ENCODE data around the gene CAND2. TPM values are rescaled to one million over a fixed set of nuclear protein-coding genes. Genes with fewer than 3 reads are reported as not detected.

Gene CAND2
- total RNA-seq, 3 donors from 2014 or later: 1.8 to 5.6 (median 4.7) TPM

GRCh38 chr3:12808587-12808986 lies 12.1 kb downstream of the CAND2 start:
- Histone ChIP-seq H3K36me3 (no peaks in the 10 kb centered on the region), H3K27me3 (no peaks in the 10 kb centered on the region), H3K9me3 (no peaks in the 10 kb centered on the region), H3K27ac (no peak overlapping the region), H3K4me1 (no peaks in the 10 kb centered on the region), H3K4me3 (no peak overlapping the region)
- TF ChIP-seq POLR2A (IDR thresholded peaks at IDR 0.05) (no peak), POLR2AphosphoS5 (IDR thresholded peaks at IDR 0.05) (no peak)
- TF ChIP-seq, protein P1, sequence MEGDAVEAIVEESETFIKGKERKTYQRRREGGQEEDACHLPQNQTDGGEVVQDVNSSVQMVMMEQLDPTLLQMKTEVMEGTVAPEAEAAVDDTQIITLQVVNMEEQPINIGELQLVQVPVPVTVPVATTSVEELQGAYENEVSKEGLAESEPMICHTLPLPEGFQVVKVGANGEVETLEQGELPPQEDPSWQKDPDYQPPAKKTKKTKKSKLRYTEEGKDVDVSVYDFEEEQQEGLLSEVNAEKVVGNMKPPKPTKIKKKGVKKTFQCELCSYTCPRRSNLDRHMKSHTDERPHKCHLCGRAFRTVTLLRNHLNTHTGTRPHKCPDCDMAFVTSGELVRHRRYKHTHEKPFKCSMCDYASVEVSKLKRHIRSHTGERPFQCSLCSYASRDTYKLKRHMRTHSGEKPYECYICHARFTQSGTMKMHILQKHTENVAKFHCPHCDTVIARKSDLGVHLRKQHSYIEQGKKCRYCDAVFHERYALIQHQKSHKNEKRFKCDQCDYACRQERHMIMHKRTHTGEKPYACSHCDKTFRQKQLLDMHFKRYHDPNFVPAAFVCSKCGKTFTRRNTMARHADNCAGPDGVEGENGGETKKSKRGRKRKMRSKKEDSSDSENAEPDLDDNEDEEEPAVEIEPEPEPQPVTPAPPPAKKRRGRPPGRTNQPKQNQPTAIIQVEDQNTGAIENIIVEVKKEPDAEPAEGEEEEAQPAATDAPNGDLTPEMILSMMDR (IDR thresholded peaks at IDR 0.05): no peak
- no peak for DNase-seq (ENCODE audit: low spot score in 2 of 2)
- intact Hi-C loops (cut with DNase I; ENCODE audit: low total_unique reads): loop anchor here (5.0 kb wide), 1 partner anchor 364 kb away; no protein-coding TSS in a partner anchor

- Histone ChIP-seq H3K27me3 (no peaks in the 10 kb centered on the region), H3K36me3 (no peaks in the 10 kb centered on the region), H3K4me3 (no peak overlapping the region), H3K27ac (no peak overlapping the region), H3K4me1 (no peaks in the 10 kb centered on the region), H3K9me3 (no peaks in the 10 kb centered on the region)
- TF ChIP-seq, protein P1 (IDR thresholded peaks at IDR 0.05): no peak
- TF ChIP-seq POLR2A (IDR thresholded peaks at IDR 0.05) (no peak), POLR2AphosphoS5 (IDR thresholded peaks at IDR 0.05) (no peak)
- intact Hi-C loops (cut with DNase I; ENCODE audit: low total_unique reads): loop anchor here (5.0 kb wide), 1 partner anchor 363 kb away; no protein-coding TSS in a partner anchor
- no peak for DNase-seq (ENCODE audit: low spot score in 2 of 2)
Observed at GRCh38 chr3:12809001-12809400, 12.5 kb downstream of the CAND2 start.

DNA sequence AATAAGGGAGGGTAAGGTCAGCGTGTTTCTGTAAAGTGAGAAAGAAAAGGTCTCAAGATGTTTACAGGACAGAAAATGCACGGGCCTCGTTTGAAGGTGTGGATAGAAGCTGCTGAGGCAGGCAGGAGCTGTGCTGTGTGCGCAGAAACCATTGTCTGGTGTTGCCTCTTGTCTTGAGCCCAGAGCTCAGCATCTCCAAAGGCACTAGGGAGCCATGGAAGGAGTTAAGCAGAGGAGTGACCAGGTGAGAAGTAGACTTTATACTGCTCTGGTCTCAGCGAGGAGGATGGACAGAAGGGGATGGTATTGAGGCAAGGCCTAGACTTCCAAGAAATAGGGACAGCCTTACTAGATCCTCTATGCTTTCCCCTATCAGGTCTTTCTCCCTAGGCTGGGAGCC lies 13.0 kb downstream of the CAND2 start:
- Histone ChIP-seq H3K27me3 (no peaks in the 10 kb centered on the region), H3K36me3 (no peaks in the 10 kb centered on the region), H3K9me3 (no peaks in the 10 kb centered on the region), H3K4me1 (no peaks in the 10 kb centered on the region), H3K27ac (peak overlapping the region; percentile 79 to 83), H3K4me3 (peak overlapping the region; percentile 56 to 79 (median 65))
- TF ChIP-seq POLR2A (IDR thresholded peaks at IDR 0.05): no peak
- no peak for TF ChIP-seq POLR2AphosphoS5 (IDR thresholded peaks at IDR 0.05)
- TF ChIP-seq, protein P1 (IDR thresholded peaks at IDR 0.05): no peak
- no peak for DNase-seq (ENCODE audit: low spot score in 2 of 2)
- intact Hi-C loops (cut with DNase I; ENCODE audit: low total_unique reads): loop anchor here (5.0 kb wide), 1 partner anchor 363 kb away; no protein-coding TSS in a partner anchor

GRCh38 chr3:12810013-12810780 lies 13.7 kb downstream of the CAND2 start:
- Histone ChIP-seq H3K36me3 (no peaks in the 10 kb centered on the region), H3K4me1 (no peaks in the 10 kb centered on the region), H3K9me3 (no peaks in the 10 kb centered on the region), H3K27me3 (no peaks in the 10 kb centered on the region), H3K4me3 (peak overlapping the region; percentile 56 to 79 (median 65)), H3K27ac (peak overlapping the region; percentile 79 to 83)
- TF ChIP-seq POLR2AphosphoS5 (IDR thresholded peaks at IDR 0.05) (peak in 2 of 3 donors; percentile 45 to 48), POLR2A (IDR thresholded peaks at IDR 0.05) (peak; percentile 13)
- TF ChIP-seq, protein P1 (IDR thresholded peaks at IDR 0.05): peak; percentile 93 to 99 (median 96)
- peak; percentile 91 to 92 for DNase-seq (ENCODE audit: low spot score in 2 of 2)
- intact Hi-C loops (cut with DNase I; ENCODE audit: low total_unique reads): no loop called here

DNA sequence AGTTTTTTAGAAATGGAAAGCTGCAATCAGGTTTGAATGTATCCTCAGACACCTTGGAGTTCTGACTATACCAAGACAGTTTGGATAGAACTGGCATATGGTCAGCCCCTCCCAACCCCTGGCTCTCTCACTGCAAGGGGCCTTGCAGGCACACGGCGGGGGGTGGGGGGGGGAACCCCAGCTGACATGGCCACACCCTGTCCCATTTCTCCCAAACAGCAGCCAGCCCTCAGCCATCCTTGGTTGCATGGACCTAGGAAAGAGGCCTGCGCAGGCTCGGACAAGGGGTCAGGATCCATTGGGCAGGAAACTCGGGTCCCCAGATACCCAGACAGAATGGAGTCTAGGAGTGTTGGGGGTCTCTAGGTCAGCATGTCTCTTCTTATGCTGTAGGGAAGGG lies 14.5 kb downstream of the CAND2 start:
- DNase-seq (ENCODE audit: low spot score in 2 of 2): no peak
- Histone ChIP-seq H3K36me3 (no peaks in the 10 kb centered on the region), H3K4me3 (peak overlapping the region in 1 of 3 donors; percentile 65), H3K27ac (peak overlapping the region; percentile 79 to 83), H3K27me3 (no peaks in the 10 kb centered on the region), H3K9me3 (no peaks in the 10 kb centered on the region), H3K4me1 (no peaks in the 10 kb centered on the region)
- TF ChIP-seq, protein P1 (IDR thresholded peaks at IDR 0.05): no peak
- TF ChIP-seq POLR2A (IDR thresholded peaks at IDR 0.05) (no peak), POLR2AphosphoS5 (IDR thresholded peaks at IDR 0.05) (no peak)
- intact Hi-C loops (cut with DNase I; ENCODE audit: low total_unique reads): no loop called here

Measured in breast epithelium (tissue), 4 donors.